Vagina (tissue), 2 donors: ENCODE data around the gene CCL7. TPM values are rescaled to one million over a fixed set of nuclear protein-coding genes. Genes with fewer than 3 reads are reported as not detected.
"Not testable (repeated sequence)": the region's sequence is repeated elsewhere in the genome, so short reads cannot be mapped to it uniquely, and the experiment has no call there.

Experiments used
- DNase-seq, 2 donors: peaks; one replicate each; pipeline ENCODE4 v3.0.0-alpha.2; 2017; ENCODE audit errors: extremely low spot score in 2 of 2
- H3K27ac ChIP-seq: fragments of 200-600 bp; sonication (generic); one replicate; pipeline ENCODE4 v1.5.1; 2019
- H3K27me3 ChIP-seq: fragments of 200-600 bp; sonication (generic); one replicate; pipeline ENCODE4 v1.5.1; 2019
- H3K36me3 ChIP-seq, 2 donors: fragments of 200-600 bp; sonication (generic); one replicate each; pipeline ENCODE4 v1.5.1; 2017 to 2019
- H3K4me1 ChIP-seq: fragments of 200-600 bp; sonication (generic); one replicate; pipeline ENCODE4 v1.5.1; 2019
- H3K4me3 ChIP-seq, 2 donors: fragments of 200-600 bp; sonication (generic); 1 replicate in 1 of 2; 2 replicates in 1 of 2; pipeline ENCODE4 v1.5.1; 2016 to 2019
- H3K9me3 ChIP-seq: fragments of 200-600 bp; sonication (generic); one replicate; pipeline ENCODE4 v1.5.1; 2019
- CTCF ChIP-seq, 3 experiments: fragments of 450-650 bp in 2 of 3; fragments of 200-600 bp in 1 of 3; sonication (generic) in 1 of 3; IDR thresholded peaks; one replicate each; pipeline ENCODE4 v1.5.1; 2017 to 2019; ENCODE audit warnings: antibody characterized with exemption in 3 of 3, mild to moderate bottlenecking in 2 of 3, moderate library complexity in 2 of 3
- POLR2A ChIP-seq, 2 donors: fragments of 450-650 bp; IDR thresholded peaks; one replicate each; pipeline ENCODE4 v1.6.1; 2017; ENCODE audit warnings: antibody characterized with exemption in 2 of 2, mild to moderate bottlenecking in 2 of 2, moderate library complexity in 2 of 2
- POLR2AphosphoS5 ChIP-seq, 2 donors: sonication (generic); formaldehyde crosslinking; IDR thresholded peaks; one replicate each; pipeline ENCODE4 v1.9.0; 2017; ENCODE audit warnings: antibody characterized with exemption in 2 of 2, mild to moderate bottlenecking in 2 of 2, low read depth in 1 of 2; ENCODE audit not compliant: insufficient read depth in 1 of 2
- intact Hi-C: fragments of 100-400 bp; cut with DNase I; formaldehyde crosslinking; loops from one replicate; pipeline ENCODE4 v1.15.1; 2023
- total RNA-seq: library from RNA; depleted of rRNA; stranded (reverse); fragments of >200 nt; gene quantifications from one replicate; pipeline ENCODE4 v1.2.3, GENCODE V29; 2016

CCL7 gene
- total RNA-seq, 1 donor from 2014 or later, result not detected

- TF ChIP-seq POLR2AphosphoS5 (IDR thresholded peaks at IDR 0.05; ENCODE audit: insufficient read depth in 1 of 2, low read depth in 1 of 2), result no peak
- TF ChIP-seq POLR2A (IDR thresholded peaks at IDR 0.05), result no peak
- TF ChIP-seq CTCF (IDR thresholded peaks at IDR 0.05), result no peak
- H3K4me3 ChIP-seq, result no peak overlapping the region
- no peak overlapping the region for H3K27ac ChIP-seq
- no peaks in the 10 kb centered on the region for H3K4me1 ChIP-seq
- intact Hi-C loops, result no loop called here
- no peak for DNase-seq
- H3K9me3 ChIP-seq, result no peaks in the 10 kb centered on the region
- no peaks in the 10 kb centered on the region for H3K36me3 ChIP-seq
- H3K27me3 ChIP-seq, result no peaks in the 10 kb centered on the region
Observed at GRCh38 chr17:34226011-34226743, 43.8 kb upstream of the CCL7 start.

GRCh38 chr17:34226744-34227034, 43.3 kb upstream of the CCL7 start:
- H3K27me3 ChIP-seq, result no peaks in the 10 kb centered on the region
- DNase-seq, result no peak
- no peak for TF ChIP-seq CTCF (IDR thresholded peaks at IDR 0.05)
- TF ChIP-seq POLR2A (IDR thresholded peaks at IDR 0.05), result no peak
- H3K27ac ChIP-seq, result no peak overlapping the region
- no peak overlapping the region for H3K4me3 ChIP-seq
- no peaks in the 10 kb centered on the region for H3K36me3 ChIP-seq
- H3K4me1 ChIP-seq, result no peaks in the 10 kb centered on the region
- no peaks in the 10 kb centered on the region for H3K9me3 ChIP-seq
- intact Hi-C loops, result no loop called here

GRCh38 chr17:34227293-34227692, 42.7 kb upstream of the CCL7 start:
- H3K4me3 ChIP-seq, DNase-seq, H3K36me3 ChIP-seq, H3K27ac ChIP-seq, intact Hi-C loops, H3K4me1 ChIP-seq, H3K27me3 ChIP-seq, H3K9me3 ChIP-seq: not testable (repeated sequence)

- H3K4me1 ChIP-seq, result no peaks in the 10 kb centered on the region
- intact Hi-C loops, result no loop called here
- no peaks in the 10 kb centered on the region for H3K36me3 ChIP-seq
- H3K9me3 ChIP-seq, result no peaks in the 10 kb centered on the region
- TF ChIP-seq POLR2AphosphoS5 (IDR thresholded peaks at IDR 0.05; ENCODE audit: insufficient read depth in 1 of 2, low read depth in 1 of 2), result no peak
- H3K27ac ChIP-seq, result no peak overlapping the region
- DNase-seq, result no peak
- no peaks in the 10 kb centered on the region for H3K27me3 ChIP-seq
- no peak overlapping the region for H3K4me3 ChIP-seq
Observed at GRCh38 chr17:34227707-34228106, 42.3 kb upstream of the CCL7 start.

- no peak for DNase-seq
- H3K9me3 ChIP-seq, result no peaks in the 10 kb centered on the region
- no peaks in the 10 kb centered on the region for H3K36me3 ChIP-seq
- H3K27me3 ChIP-seq, result no peaks in the 10 kb centered on the region
- intact Hi-C loops, result no loop called here
- H3K4me1 ChIP-seq, result peaks cover 2% of the 10 kb centered on the region
- H3K4me3 ChIP-seq, result no peak overlapping the region
- no peak overlapping the region for H3K27ac ChIP-seq
- TF ChIP-seq POLR2AphosphoS5 (IDR thresholded peaks at IDR 0.05; ENCODE audit: insufficient read depth in 1 of 2, low read depth in 1 of 2) (no peak), CTCF (IDR thresholded peaks at IDR 0.05) (no peak), POLR2A (IDR thresholded peaks at IDR 0.05) (no peak)
Observed at GRCh38 chr17:34228781-34229180, 41.2 kb upstream of the CCL7 start.

- DNase-seq, result no peak
- Histone ChIP-seq H3K27ac (no peak overlapping the region), H3K27me3 (no peaks in the 10 kb centered on the region), H3K9me3 (no peaks in the 10 kb centered on the region), H3K4me1 (peaks cover 18% of the 10 kb centered on the region), H3K36me3 (no peaks in the 10 kb centered on the region), H3K4me3 (no peak overlapping the region)
- intact Hi-C loops, result no loop called here
- TF ChIP-seq POLR2A (IDR thresholded peaks at IDR 0.05) (no peak), POLR2AphosphoS5 (IDR thresholded peaks at IDR 0.05; ENCODE audit: insufficient read depth in 1 of 2, low read depth in 1 of 2) (no peak), CTCF (IDR thresholded peaks at IDR 0.05) (no peak)
Observed at GRCh38 chr17:34230342-34230741, 39.7 kb upstream of the CCL7 start.
